GM21737 (cell line): Measurements from ENCODE around the gene CNPY1.

Experiments used
- ATAC-seq: cut with Tn5 transposase; IDR thresholded peaks from one replicate; pipeline ENCODE4 v1.9.1; 2021; ENCODE audit warnings: mild to moderate bottlenecking, moderate library complexity; ENCODE audit not compliant: unreplicated experiment

CNPY1 gene

DNA sequence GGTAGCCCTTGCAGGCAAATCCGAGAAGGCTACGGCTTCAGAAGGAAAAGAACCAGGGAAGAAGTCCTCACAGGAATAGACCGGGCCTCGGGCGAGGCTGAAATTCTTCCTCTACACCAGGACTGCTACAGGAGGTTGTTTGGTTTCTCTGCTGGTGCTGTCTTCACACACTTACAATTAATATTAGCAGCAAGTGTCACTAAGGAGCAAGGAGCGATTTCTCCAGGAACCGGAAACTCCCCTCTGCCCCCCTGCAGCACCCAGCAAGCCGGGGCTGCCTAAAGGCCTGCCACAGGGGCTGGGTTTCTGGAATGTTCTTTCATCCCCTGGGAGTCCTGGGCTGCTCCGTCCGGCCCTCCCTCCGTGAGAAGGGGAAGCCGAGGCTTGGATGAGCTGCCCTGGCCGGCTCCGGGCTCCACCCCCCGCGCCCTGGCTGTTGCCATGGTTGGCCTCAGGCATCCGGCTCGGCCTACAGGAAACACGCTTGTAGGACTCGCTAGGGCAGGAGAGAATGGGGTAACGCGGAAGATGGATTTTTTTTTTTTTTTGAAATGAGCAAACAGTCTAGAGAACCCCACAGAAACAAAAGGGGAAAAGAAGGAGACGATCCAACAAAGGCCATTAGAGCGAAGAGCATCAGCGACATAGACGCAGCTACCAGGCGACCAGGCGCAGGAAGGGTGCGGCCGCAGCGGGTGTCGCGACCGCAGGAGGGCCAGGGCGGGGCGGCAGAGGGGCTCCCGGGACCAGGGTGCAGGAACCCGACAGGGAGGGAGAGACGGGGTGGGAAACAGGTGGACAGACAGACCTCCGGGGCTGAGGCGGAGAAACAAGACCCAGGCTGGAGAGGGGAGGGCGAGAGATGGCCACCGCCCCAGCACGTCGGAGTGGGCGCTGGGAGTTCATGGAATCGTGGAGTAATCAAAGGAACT, 55.4 kb downstream of the CNPY1 start:
- peak; percentile 92 for ATAC-seq

DNA sequence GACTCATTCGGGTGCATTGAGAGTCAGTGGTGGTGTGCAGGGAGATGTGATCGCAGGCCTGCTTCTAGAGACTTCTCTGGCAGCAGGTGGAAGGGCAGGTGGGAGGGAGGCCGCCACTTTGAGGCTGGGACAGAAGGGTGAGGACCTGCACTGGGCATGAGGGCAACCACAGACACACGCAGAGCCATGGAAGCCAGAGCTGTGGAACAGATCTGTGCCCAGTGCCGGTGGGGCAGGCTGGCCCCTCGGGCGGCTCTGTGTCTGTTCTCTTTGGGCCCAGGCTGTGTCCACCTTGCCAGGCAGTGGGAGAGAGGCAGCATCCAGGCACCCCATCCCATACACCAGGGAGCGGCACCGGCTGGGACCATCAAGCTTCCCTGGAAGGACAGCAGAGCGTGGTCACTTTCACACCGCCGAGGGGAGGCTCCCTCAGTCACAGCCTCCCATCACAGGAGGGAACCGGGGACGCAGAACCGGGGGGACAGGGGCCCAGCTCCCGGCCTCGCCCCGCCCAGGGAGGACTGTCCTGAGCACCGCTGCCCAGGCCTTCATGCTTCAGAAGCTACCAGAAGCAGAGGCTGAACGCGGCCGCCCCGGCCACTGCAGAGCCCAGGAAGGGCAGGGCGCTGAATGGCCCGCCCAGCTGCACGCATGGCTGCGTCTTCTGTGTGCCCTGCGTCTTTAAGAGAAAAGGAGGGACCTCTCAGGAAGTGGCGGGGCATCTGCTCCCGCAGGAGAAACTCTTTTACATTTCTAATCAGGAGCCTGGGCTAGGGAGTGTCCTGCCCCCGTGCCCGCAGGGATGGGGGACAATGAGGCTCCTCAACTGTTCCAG, 56.3 kb downstream of the CNPY1 start:
- ATAC-seq: no peak

DNA sequence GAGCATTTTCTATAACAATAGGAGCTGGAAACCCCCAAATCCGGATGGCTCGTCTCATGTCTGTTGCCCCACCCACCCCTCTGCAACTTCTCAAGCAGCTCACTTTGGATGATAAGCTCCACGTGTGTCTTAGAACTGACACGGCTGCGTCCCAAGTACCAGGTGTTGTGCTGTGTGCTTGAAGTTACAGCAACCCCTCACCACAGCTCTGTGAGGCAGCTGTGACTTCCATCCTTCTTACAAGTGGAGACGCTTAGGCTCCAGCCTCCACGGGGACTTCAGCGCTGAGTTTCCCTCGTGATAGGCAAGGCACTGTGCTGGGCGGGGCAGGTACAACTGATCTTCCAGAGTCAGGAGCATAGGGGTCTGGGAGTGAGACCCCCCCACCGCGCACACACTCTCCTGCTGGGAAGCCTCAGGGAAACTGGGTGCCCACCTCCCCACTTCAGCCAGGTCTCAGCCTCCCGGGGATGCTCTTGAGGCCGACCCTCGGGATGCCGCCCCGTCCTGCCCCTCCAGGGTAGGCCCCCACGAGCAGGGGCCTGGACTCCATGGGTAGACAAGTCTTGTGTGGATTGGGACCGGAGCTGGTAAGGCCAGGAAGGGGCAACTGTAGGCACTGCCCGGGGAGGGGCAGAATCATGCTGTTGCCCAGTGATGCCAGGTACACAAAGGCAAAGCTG, 57.1 kb downstream of the CNPY1 start:
- no peak for ATAC-seq

DNA sequence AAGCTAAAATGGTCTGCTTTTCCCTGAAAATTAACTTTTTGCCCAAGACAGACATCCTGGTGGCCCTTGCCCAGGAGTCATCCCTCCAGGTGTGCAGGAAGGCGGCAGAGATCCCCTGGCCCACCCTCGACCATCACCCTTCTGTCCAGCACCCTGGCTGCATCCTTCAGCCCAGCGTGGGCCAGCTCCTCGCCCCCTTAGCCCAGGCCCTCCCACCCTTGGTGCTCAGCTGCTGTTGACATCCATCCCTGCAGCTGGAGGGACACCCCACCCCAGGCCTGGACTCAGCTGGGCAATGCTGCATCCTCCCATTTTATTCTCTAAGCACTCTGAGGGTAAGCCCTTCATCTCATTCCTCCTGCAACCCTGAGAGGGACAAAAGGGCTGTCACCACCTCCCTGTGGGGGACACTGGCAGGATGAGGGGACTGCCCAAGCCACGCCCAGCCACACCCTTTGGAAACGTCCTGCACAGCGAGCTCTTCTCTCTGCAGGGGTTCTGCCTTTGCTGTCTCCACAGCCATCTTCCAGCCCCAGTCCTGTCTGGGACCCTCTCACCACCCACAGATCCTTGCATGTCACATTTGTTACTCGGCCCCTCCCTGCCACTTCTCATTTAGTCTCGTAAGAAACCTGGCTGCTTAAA, 57.8 kb downstream of the CNPY1 start:
- ATAC-seq: no peak

DNA sequence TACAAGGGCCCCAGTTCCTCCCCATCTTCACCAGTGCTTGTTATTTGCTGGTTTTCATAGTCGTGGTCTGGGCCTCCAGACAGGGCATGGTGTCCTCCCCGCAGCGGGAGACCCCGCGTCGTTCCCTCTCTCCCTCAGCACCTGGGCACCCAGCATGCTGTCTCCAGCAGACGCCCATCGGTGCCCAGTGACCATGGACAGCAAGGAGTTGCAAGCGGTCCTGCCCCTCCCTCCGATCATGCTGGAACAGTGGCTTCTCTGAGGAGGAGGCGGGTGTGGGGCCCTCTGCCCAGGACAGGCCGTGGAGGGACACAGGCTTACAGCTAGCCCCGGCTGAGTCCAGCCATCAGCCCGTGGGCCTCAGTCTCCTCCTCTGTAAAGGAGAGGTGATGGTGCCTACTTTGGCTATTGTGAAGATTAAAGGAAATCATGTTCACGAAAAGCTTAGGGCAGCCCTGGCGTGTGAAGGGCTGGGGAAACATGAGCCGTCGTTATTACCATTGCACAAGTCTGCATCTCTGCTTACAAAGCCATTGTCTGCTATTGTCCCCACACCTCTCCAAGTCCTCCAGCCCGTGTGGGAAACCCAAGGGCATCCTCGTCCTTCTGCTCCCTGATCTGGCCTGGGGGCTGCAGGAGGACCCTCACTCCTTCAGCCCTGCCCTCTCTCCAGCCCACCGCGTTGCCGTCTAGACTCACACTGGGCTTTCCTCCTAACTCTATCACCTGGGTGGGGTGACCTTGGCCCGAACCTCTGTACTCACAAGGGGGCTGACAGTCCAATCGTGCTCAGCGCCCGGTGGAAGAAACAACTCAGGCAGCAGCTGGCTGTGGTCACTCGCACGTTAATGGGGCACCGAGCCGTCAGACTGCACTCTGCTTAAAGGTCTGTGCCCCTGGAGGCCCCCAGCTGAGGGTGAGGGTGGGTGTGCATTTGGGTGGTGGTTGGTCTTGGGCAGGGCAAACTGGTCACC, 58.6 kb downstream of the CNPY1 start:
- ATAC-seq: no peak

DNA sequence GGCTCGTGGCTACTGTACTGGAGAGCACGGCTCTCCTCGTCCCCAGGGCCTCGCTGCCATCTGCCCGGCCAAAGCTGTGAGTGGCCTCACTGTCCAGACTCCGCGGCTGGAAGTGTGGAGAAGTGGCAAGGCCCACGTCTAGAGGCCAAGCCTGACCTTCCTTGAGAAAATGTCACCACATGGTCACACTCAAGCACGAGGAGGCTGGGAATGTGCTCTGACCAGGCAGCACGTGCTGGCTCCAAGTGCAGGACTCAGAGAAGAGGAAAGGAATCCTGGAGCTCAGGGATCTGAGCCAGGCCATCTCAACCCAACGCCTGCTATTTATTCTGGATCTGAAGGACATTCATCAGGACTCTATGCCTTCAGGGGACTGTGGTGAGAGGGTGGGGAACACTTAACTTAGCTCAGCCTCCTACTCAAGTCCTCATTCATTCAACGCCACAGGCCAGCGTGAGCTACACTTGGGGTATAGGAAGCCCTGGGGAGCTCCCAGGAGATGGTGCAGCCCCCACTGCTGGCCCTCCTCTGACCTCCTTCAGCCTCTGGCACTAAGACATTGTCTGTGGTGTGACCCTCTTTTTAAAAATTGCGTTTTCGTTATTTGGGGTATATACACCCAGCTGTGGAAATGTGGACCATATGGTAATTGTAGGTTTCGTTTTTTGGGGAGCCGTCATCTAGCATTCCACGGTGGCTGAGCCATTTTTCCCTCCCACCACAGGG, 59.4 kb downstream of the CNPY1 start:
- no peak for ATAC-seq

DNA sequence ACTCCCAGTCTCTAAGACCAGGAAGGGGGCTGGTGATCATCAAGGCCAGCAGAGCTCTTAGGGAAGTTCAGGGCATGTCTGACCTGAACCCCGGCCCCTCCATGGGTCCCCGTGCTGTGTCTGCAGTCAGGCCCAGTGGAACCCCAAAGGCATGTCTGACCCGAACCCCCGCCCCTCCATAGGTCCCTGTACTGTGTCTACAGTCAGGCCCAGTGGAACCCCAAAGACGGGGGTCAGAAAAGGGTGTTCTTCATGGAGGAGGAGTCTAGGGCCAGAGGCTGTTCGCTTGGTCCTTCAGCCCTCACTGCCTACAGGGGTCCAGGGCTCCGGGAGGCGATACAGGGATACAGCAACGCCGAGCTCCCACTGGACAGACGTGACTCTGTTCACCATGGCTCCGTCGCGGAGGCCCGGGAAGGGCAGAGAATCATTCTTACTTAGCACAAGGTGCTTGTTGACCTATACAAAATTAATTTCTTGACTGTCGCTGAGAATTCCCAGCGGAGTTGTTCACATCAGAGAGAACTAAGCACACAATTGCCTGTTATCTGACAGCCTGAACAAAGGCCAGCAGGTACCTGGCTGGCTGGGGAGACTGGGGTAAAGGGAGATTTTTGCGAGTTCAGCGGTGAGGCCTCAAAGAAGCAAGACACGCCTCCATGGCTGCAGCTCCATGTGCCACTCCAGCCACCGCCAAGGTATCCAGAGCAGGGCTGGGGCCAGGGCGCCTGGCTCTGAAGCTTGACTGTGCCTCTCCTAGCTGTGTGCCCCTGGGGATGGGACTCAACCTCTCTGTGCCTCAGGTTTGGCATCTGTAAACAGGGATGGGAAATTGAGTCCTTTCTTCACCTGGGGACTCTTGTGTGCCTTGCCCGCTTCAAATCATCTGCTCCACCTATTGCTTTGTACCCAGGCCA, 61.6 kb downstream of the CNPY1 start:
- ATAC-seq: no peak

DNA sequence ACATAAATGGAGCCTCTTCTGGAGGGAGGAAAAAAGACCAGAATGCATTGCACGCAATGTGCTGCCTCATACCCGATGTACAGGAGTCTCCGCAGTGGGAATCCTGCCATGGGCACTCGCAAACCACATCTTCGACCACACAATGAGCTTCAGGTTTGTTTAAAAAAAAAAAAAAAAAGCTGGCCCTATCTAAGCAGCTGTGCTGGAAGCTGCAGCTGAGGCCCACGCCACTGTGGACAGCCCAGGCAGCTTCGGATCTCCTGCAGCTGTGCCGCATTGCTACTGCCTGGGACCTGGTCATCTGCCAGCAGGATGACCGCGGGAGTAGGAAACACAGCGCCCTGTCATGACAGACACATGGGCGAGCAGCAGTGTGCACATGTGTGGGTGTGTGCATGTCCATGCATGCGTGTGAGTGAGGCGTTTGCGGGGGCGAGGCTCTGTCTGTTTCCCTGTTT, 62.5 kb downstream of the CNPY1 start:
- no peak for ATAC-seq

DNA sequence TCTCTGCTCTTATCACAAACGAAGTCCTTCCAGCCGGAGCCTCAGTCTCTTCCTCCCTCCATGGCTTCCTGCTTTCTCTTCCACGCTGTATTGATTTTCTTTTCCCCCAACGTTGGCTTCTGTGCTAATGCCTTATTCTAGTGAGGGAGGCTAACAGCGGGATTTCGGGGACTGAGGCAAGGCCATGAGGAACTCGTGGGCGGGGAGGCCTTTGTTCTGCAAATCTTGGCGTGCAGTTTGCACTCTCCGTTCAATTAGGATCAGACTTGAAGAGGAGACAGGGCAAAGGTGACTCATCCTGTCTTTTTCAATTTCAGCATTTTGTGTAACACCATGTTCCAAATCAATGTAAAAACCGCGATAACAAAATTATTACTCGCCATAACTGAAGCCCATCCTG, 63.1 kb downstream of the CNPY1 start:
- ATAC-seq: no peak

DNA sequence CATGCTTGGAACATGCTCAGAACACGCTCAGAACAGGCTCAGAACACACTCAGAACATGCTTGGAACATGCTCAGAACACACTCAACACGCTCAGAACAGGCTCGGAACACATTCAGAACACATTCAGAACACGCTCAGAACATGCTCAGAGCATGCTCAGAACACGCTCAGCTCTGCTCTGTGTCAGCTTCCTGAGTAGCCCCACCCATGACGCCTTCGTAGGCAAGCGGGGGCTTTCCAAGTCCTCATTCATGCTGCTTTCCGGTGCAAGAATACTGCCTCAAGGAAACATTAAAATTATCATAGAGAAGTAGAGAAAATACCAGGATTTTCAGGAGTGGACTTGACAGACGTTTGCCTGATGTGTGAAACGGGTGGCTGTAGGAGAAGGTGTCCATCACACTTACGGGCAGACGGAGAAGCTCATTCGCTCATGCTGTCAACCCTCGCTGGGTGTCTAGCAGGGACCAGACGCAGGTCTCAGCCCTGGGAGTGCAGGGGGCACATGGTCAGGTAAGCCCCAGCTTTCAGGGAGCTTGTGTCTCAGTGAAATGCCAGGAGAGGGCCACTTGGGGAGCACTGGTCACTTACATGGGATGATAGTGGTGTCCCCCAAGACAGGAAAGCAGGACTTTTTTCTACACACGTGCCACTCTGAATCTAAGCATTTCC, 63.7 kb downstream of the CNPY1 start:
- ATAC-seq: no peak

DNA sequence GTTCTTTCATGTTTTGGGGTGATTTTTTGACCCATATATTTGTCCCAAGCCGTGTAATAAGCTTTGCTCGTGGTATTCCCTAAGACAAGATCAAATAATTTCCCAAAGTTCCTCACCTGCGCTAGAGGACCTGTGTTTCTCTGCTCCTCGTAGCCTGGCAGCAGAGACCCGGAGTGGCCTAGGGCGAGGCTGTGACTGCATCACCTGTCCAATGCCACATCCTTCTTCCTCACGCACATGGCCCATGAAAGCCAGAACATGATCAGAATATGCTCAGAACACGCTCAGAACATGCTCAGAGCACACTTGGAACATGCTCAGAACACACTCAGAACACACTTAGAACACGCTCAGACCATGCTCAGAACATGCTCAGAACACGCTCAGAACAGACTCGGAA, 64.6 kb downstream of the CNPY1 start:
- ATAC-seq: no peak

DNA sequence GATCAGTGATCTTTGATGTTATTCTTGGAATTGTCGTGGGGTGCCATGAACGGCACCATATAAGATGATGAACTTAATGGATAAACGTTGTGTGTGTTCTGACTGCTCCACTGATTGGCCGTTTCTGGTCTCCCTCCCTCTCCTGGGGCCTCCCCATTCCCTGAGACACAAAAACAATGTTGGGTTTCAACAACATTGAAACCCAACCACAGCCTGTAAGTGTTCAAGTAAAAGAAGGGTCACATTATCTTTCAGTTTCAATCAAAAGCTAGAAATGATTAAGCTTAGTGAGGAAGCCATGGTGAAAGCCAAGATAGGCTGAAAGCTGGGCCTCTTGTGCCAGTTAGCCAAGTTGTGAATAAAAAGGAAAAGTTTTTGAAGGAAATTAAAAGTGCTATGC, 68.9 kb downstream of the CNPY1 start:
- peak; percentile 96 for ATAC-seq

DNA sequence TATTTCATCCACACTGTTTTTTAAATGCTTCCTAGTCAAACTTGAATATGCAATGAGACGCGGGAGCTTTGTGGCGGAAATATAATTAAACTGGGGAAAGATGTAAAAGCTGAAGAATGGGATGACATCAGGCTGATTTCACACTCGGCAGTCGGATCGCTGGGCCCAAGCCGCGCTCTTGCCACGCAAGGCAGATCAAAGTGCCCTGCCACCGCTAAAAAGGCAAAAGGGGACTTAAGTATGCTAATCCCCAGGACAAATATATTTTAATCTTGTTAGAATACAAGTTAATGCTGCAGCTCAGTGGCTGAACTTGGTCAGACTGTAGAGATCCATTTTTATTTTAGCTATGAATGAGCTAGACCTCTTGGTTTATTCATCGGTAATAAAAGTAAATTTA, 74.6 kb downstream of the CNPY1 start:
- no peak for ATAC-seq

DNA sequence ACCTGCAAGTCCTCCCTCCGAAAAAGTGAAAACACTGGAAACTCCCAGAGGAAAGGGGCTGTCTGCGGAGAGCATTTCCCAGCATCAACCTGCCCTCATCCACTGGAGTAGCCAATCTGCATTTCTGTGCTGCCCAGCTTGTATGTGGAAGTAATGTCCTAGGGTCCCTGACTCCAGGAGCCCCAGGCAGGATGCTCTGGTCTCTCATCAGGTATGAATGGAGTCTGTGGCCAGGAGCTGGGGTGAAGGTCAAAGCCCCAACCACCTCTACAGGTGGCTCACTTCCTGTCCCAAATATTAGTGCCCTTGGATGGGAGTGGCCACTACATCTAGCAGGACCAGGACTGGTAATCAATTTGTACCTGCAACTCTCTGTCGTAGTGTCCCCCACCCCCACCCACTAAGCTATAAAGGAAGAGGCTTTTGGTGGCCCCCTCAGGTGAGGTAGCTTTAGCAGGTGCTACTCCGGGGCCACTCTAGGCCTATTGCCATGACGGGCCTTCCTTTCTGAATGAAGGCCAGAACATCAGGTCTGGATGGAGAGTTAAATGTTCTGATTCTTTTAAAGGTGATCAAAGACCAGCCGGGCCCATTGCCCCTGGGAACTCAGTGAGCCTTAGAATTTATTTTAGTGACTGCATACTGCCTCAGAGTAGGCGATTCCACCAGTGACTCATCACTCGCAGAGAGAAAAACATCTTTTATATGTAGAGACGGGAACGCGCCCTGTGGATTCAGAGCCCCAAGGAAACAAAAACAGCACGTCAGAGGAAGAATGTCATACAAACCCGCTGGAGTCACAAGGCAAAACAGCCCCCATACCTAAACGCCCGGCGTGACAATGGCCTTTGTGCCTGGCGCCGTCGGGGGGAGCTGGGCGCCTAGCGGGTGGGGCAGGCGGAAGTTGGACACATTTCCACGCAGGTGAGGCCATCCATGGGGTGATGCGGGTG, 75.4 kb downstream of the CNPY1 start:
- no peak for ATAC-seq

DNA sequence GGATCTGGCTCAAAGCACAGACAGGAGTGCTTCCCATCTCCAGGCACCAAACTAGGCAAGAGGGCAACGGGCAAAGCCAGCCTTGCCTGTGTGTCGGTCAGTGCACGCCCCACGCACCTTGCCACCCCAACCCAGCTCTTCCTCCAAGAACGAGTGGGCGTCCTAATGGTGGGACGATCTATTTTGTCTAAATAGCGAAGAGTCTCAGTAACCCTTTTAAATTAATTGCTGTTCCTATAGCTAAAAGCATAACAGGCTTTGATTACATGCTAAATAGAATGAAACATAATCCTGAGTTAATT, 76.2 kb downstream of the CNPY1 start:
- no peak for ATAC-seq
